Memory B cell (primary cell): ENCODE results near the gene TBC1D24.
"Not testable (repeated sequence)": the region's sequence is repeated elsewhere in the genome, so short reads cannot be mapped to it uniquely, and the experiment has no call there.

ENCODE experiments used
- ATAC-seq: fragments of 150-1000 bp; cut with Tn5 transposase; 2 replicates; pipeline ENCODE4 v1.10.0; 2021; ENCODE audit warnings: low read depth, mild to moderate bottlenecking, moderate library complexity
- DNase-seq, 2 donors: peaks; one replicate each; pipeline ENCODE4 v3.0.0; 2022; ENCODE audit warnings: low spot score in 2 of 2
- H3K27ac Mint-ChIP-seq: one replicate; pipeline ENCODE4 v1.8.0; 2022; ENCODE audit warnings: mild to moderate bottlenecking, moderate library complexity, mixed read lengths
- H3K27me3 Mint-ChIP-seq: one replicate; pipeline ENCODE4 v1.8.0; 2022; ENCODE audit warnings: mixed read lengths
- H3K36me3 Mint-ChIP-seq: one replicate; pipeline ENCODE4 v1.8.0; 2022; ENCODE audit warnings: mild to moderate bottlenecking, mixed read lengths
- H3K4me1 Mint-ChIP-seq: one replicate; pipeline ENCODE4 v1.8.0; 2022; ENCODE audit warnings: mixed read lengths
- H3K4me3 Mint-ChIP-seq: one replicate; pipeline ENCODE4 v1.8.0; 2022; ENCODE audit warnings: mild to moderate bottlenecking, moderate library complexity, mixed read lengths
- H3K9me3 Mint-ChIP-seq: one replicate; pipeline ENCODE4 v1.8.0; 2022; ENCODE audit warnings: mixed read lengths

The TBC1D24 gene

DNA sequence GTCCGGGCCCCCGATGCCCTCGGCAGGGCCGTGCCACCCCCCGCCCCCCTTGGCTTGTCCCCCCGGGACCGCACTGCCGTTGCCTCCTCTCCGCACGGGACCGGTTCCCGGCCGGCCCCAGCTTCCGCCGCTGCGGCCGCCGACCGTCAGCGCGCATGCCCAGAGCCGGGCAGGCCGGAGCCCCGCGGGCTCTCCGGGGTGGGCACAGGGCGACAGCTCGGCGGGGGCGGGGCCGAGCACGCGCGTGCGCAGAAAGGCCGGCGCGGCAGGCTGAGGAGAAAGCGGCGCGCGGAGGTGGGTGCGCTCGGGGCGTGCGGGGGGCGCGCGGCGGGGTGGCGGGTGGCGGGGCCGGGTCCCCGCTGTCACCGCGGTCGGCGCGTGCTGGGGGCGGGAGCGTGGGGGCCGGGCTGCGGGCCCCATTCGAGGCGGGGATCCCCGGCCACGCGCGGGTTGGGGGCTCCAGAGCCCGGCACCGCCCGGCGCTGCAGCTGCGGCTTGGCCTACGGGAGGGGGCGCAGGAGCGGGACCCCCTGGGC is at the start of gene TBC1D24:
TSS of gene TBC1D24 (plus strand) at position 251 of the 536 bp plus-strand sequence. CDS start 21,022 bp downstream, outside the sequence.
- Mint-ChIP-seq H3K4me1 (peaks cover 13% of the 10 kb centered on the region), H3K4me3 (peak within 1 kb of the TSS; percentile 81), H3K9me3 (no peaks in the 10 kb centered on the region), H3K36me3 (no peaks in the 10 kb centered on the region), H3K27ac (no peak within 1 kb of the TSS), H3K27me3 (peaks cover 13% of the 10 kb centered on the region)
- peak; percentile 72 to 75 for DNase-seq
- peak; percentile 68 for ATAC-seq

- Mint-ChIP-seq H3K36me3 (no peaks in the 10 kb centered on the region), H3K9me3 (no peaks in the 10 kb centered on the region), H3K4me3 (no peak overlapping the region), H3K27ac (no peak overlapping the region), H3K27me3 (no peaks in the 10 kb centered on the region), H3K4me1 (peaks cover 13% of the 10 kb centered on the region)
- ATAC-seq (no peak), DNase-seq (no peak)
These were observed 49.0 kb upstream of the TBC1D24 start for GRCh38 chr16:2425825-2426430.

GRCh38 chr16:2426941-2427361 is 48.0 kb upstream of the TBC1D24 start:
- no peaks in the 10 kb centered on the region for H3K27me3 Mint-ChIP-seq
- no peak for DNase-seq
- H3K9me3 Mint-ChIP-seq: no peaks in the 10 kb centered on the region
- no peak for ATAC-seq
- H3K27ac Mint-ChIP-seq: no peak overlapping the region
- peaks cover 13% of the 10 kb centered on the region for H3K4me1 Mint-ChIP-seq
- no peaks in the 10 kb centered on the region for H3K36me3 Mint-ChIP-seq
- no peak overlapping the region for H3K4me3 Mint-ChIP-seq

DNA sequence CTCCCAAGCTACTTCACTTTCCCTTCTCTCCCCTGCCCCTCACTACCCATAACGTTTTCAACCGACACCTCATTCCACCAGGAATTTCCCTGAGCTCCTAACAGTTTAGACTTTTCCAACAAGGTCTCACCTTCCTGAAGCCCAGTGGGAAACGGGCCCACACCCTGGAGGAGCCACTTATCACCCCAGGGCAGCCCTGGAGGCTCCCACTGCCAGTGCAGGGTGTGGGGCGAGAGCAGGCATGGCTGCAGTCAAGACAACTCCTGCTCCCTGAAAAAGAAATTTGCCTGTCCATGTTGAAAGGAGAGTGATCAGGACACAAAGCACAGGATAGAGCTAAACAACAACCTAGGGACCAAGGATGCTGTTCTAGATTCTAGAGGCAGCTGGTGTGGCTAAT is 47.4 kb upstream of the TBC1D24 start:
- H3K27me3 Mint-ChIP-seq: no peaks in the 10 kb centered on the region
- no peak overlapping the region for H3K27ac Mint-ChIP-seq
- no peaks in the 10 kb centered on the region for H3K36me3 Mint-ChIP-seq
- peaks cover 13% of the 10 kb centered on the region for H3K4me1 Mint-ChIP-seq
- no peaks in the 10 kb centered on the region for H3K9me3 Mint-ChIP-seq
- peak overlapping the region; percentile 55 for H3K4me3 Mint-ChIP-seq
- DNase-seq (no peak), ATAC-seq (no peak)

DNA sequence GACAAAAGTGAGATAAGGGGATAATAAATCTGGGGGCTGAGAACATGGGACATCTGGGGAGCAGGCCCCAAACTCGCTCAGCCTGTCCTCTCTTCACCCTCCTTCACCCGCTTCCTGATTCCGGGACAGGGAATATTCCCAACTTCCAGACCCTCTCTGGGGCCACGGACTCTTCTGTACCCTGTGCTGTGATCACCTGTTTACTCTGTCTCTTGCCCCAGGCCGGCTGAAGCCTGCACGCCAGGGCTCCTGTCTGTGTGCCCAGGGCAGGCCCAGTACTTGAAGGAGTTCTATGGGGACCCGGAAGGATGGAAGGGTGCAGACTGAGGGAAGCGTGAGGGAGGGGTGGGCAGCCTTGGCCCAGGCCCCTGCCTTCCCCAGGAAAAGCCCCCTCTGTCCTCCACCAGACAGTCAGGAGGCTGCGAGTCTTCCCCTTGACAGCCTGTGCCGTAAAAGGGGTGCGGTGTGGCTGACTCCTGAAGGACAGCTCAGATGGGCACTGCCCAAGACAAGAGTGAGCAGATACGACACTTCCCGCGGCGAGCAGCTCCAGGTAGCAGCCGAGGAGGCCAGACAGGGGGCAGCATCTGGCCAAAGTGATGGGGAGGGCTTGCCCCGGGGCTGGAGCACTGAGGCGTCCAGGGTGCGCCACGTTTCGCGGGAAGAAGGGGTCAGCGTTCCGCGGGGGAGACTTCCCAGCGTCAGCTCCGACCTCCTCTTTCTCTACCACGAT is 46.7 kb upstream of the TBC1D24 start:
- Mint-ChIP-seq H3K9me3 (no peaks in the 10 kb centered on the region), H3K36me3 (peaks cover 3% of the 10 kb centered on the region), H3K4me1 (peaks cover 15% of the 10 kb centered on the region), H3K4me3 (peak overlapping the region; percentile 93), H3K27me3 (no peaks in the 10 kb centered on the region), H3K27ac (peak overlapping the region; percentile 43)
- ATAC-seq (no peak), DNase-seq (peak in 1 of 2 donors; percentile 39)

DNA sequence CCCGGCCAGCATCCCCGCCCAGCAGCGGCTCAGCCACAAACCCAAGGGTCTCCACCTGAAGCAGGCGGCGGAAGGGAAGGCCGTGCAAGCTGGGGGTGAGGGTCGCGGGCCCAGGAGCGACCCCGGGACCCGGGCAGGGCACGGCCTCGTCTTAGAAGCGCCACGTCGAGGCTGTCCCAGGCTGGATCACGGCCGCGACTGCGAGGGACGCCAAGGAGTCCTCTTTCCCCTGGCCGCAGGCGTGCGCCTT is 46.2 kb upstream of the TBC1D24 start:
- no peak for DNase-seq
- Mint-ChIP-seq H3K4me3 (peak overlapping the region; percentile 93), H3K9me3 (no peaks in the 10 kb centered on the region), H3K27ac (peak overlapping the region; percentile 43), H3K4me1 (peaks cover 15% of the 10 kb centered on the region), H3K36me3 (peaks cover 5% of the 10 kb centered on the region), H3K27me3 (no peaks in the 10 kb centered on the region)
- peak; percentile 14 for ATAC-seq

DNA sequence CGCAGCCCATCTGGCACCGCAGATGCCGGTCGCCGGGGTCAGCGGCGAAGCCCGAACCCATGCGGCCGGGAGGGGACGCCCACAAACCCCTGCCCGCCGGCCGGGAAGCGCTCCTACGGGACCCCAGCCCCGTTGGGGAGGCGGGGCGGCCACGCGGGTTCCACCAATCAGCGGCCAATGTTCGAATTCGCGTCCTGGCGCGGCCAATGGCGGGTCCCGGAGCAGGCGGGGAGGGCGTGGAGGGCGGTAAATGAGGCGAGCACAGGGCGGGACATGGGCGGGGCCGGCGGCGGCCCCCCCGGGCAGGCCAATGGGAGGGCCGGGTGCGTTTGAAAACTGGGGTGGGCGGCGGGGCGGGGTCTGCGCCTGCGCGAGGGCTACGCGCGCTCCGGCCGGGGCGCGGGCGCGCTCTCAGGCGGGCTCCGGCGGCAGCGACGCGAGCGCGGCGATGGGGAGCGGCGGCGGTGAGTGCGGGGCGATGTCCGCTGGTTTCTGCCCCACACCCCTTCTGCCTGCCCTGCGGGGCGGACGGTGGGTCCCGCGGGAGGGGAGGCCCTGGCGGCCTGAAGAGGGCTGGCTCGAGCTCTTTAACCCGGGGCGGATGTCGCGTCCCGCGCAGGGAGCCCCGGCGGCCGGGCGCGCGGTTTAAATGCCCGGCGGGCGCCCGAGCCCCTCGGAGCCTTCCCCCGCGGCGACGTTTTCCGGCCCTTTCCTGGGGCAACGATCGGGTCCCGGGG is 45.7 kb upstream of the TBC1D24 start, which contains the start of gene CCNF:
TSS of gene CCNF (plus strand) at position 414 of the 737 bp plus-strand sequence. CDS start at position 449, 35 bp downstream.
- Mint-ChIP-seq H3K4me3 (peak within 1 kb of the TSS; percentile 93), H3K27ac (peak within 1 kb of the TSS; percentile 43), H3K27me3 (no peaks in the 10 kb centered on the region), H3K4me1 (peaks cover 15% of the 10 kb centered on the region), H3K36me3 (peaks cover 6% of the 10 kb centered on the region), H3K9me3 (no peaks in the 10 kb centered on the region)
- ATAC-seq (peak; percentile 93), DNase-seq (peak; percentile 88 to 91)

- Mint-ChIP-seq H3K36me3 (peaks cover 6% of the 10 kb centered on the region), H3K4me3 (peak overlapping the region; percentile 93), H3K27ac (peak overlapping the region; percentile 14), H3K27me3 (no peaks in the 10 kb centered on the region), H3K4me1 (peaks cover 14% of the 10 kb centered on the region), H3K9me3 (no peaks in the 10 kb centered on the region)
- DNase-seq (peak in 1 of 2 donors; percentile 26), ATAC-seq (peak; percentile 28)
These were observed 44.9 kb upstream of the TBC1D24 start for GRCh38 chr16:2429771-2430663.

- peaks cover 8% of the 10 kb centered on the region for H3K36me3 Mint-ChIP-seq
- no peak for ATAC-seq
- peaks cover 13% of the 10 kb centered on the region for H3K4me1 Mint-ChIP-seq
- no peaks in the 10 kb centered on the region for H3K9me3 Mint-ChIP-seq
- DNase-seq: no peak
- H3K27ac Mint-ChIP-seq: no peak overlapping the region
- H3K27me3 Mint-ChIP-seq: no peaks in the 10 kb centered on the region
- no peak overlapping the region for H3K4me3 Mint-ChIP-seq
These were observed 42.6 kb upstream of the TBC1D24 start for GRCh38 chr16:2432286-2432685.

DNA sequence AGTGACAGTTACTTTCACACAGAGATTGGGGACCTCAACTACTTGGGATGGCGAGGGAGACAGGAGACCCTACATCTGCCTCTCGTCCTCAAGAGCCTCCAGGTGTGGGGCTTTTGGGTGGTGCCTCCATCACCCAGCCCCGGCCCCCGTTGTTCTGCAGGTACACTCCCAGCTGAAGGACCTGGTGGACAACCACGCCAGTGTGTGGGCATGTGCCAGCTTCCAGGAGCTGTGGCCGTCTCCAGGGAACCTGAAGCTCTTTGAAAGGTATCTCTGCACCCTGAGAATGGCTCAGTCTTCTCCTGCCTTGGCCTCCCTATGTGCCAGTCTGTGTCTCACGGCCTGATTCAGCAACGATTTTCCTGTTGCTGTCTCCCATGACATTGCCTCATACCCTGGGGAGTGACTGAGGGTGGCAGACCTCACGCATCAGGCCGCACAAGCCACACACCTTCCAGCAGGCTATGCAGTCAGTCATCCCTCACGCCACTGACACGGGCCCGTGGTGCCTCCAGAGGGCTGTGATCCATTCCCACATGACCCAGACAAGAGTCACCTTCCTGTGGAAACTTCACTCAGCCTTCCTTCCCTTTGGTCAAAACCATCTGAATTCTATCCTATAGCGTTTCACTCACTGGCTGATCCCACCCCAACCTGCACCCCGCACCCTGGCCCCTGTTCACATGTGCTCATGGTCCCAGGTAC is 42.0 kb upstream of the TBC1D24 start:
- no peaks in the 10 kb centered on the region for H3K9me3 Mint-ChIP-seq
- peaks cover 8% of the 10 kb centered on the region for H3K36me3 Mint-ChIP-seq
- H3K27ac Mint-ChIP-seq: no peak overlapping the region
- peaks cover 13% of the 10 kb centered on the region for H3K4me1 Mint-ChIP-seq
- no peak overlapping the region for H3K4me3 Mint-ChIP-seq
- H3K27me3 Mint-ChIP-seq: no peaks in the 10 kb centered on the region
- ATAC-seq (no peak), DNase-seq (no peak)

DNA sequence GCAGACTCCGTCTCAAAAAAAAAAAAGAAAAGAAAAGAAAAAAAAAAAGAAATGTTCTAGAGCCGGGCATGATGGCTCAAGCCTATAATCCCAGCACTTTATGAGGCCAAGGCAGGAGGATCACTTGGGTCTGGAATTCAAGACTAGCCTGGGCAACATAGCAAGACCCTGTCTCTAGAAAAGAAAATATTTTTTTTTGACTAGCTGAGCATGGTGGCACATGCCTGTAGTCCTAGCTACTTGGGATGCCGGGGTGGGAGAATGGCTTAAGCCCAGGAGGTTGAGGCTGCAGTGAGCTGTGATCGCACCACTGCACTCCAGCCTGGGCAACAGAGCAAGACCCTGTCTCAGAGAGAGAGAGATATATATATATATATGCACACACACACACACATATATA is 39.7 kb upstream of the TBC1D24 start:
- peaks cover 14% of the 10 kb centered on the region for H3K4me1 Mint-ChIP-seq
- not testable (repeated sequence) for H3K36me3 Mint-ChIP-seq, H3K4me3 Mint-ChIP-seq, DNase-seq, H3K27ac Mint-ChIP-seq, H3K27me3 Mint-ChIP-seq, ATAC-seq, H3K9me3 Mint-ChIP-seq

DNA sequence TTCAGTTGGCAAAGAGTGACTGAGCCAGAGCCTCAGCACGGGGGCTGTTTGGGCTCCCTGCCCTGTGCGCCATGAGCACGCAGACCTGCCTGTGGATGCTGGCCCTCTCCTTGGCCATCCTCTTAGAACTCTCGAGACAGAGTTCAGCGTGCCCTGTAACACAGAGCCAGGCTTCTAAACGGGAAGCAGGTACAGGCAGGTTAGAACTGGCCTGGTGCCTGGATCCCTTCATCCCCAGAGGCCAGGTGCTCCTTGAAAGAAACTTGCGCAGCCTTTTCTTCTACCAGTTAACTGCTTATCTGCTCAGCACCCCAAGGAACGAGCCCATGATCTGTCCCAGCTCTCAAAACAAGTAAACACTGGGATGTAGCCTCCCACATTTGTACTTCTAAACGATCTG is 38.8 kb upstream of the TBC1D24 start:
- ATAC-seq: no peak
- peaks cover 8% of the 10 kb centered on the region for H3K36me3 Mint-ChIP-seq
- H3K9me3 Mint-ChIP-seq: no peaks in the 10 kb centered on the region
- H3K4me3 Mint-ChIP-seq: no peak overlapping the region
- DNase-seq: no peak
- peaks cover 16% of the 10 kb centered on the region for H3K4me1 Mint-ChIP-seq
- H3K27ac Mint-ChIP-seq: no peak overlapping the region
- H3K27me3 Mint-ChIP-seq: no peaks in the 10 kb centered on the region
